Small intestine (tissue), 7 donors: ENCODE results near the gene CABLES1. TPM values are rescaled to one million over a fixed set of nuclear protein-coding genes. Genes with fewer than 3 reads are reported as not detected.

Experiments used
- DNase-seq, 2 donors: peaks; one replicate each; pipeline versions ENCODE4 v3.0.0 to v3.0.0-alpha.2; 2013
- FAIRE-seq: peaks from 2 replicates; lab custom pipeline; 2012; peaks lifted over from hg19 to GRCh38; lab: Jason Lieb, UNC
- H3K27ac ChIP-seq, 3 donors: one replicate each; pipeline ENCODE4 v1.5.1; 2013; ENCODE audit warnings: low read length in 2 of 3, mild to moderate bottlenecking in 2 of 3, control low read depth in 1 of 3, inconsistent platforms in 1 of 3, low read depth in 1 of 3, moderate library complexity in 1 of 3
- H3K27me3 ChIP-seq, 3 donors: one replicate each; pipeline ENCODE4 v1.6.1; 2013; ENCODE audit warnings: low read length in 3 of 3, inconsistent platforms in 1 of 3; ENCODE audit not compliant: control insufficient read depth in 3 of 3, insufficient read depth in 3 of 3
- H3K36me3 ChIP-seq, 3 donors: one replicate each; pipeline ENCODE4 v1.6.1; 2013; ENCODE audit warnings: low read length in 3 of 3, inconsistent platforms in 1 of 3, low read depth in 1 of 3, mild to moderate bottlenecking in 1 of 3, moderate library complexity in 1 of 3; ENCODE audit not compliant: control insufficient read depth in 3 of 3, insufficient read depth in 2 of 3
- H3K4me1 ChIP-seq, 3 donors: one replicate each; pipeline ENCODE4 v1.6.1; 2013; ENCODE audit warnings: low read length in 2 of 3, inconsistent platforms in 1 of 3, low read depth in 1 of 3, mild to moderate bottlenecking in 1 of 3, moderate library complexity in 1 of 3; ENCODE audit not compliant: control insufficient read depth in 3 of 3, insufficient read depth in 2 of 3
- H3K4me3 ChIP-seq, 3 donors: one replicate each; pipeline ENCODE4 v1.5.1; 2013; ENCODE audit warnings: low read length in 3 of 3, control low read depth in 1 of 3, inconsistent platforms in 1 of 3, low read depth in 1 of 3, mild to moderate bottlenecking in 1 of 3, moderate library complexity in 1 of 3
- H3K9me3 ChIP-seq, 2 donors: one replicate each; pipeline ENCODE4 v1.6.1; 2013; ENCODE audit warnings: low read depth in 1 of 2, low read length in 1 of 2; ENCODE audit not compliant: control insufficient read depth in 2 of 2, insufficient read depth in 1 of 2
- WGBS, 3 donors: extraction: QIAGEN DNeasy Blood & Tissue Kit; methylation state at CpG; one replicate each; pipeline ENCODE4 v1.1.7; 2013; 5-methylcytosine and 5-hydroxymethylcytosine counted together
- polyA plus RNA-seq, 4 donors: library from polyadenylated mRNA; stranded (reverse) in 3 of 4; unstranded in 1 of 4; fragments of 200-250 nt in 3 of 4; fragments of 120-200 nt in 1 of 4; gene quantifications; one replicate each; pipeline versions ENCODE4 v1.2.1 to v1.2.3, GENCODE V29; 2013
- donor health status: healthy with polysubstance abuse.
- donor health status: control.
- donor health status: control.
- donor health status: Bipolar disorder and iron deficiency.
- donor health status: healthy.

The CABLES1 gene
- polyA plus RNA-seq, 4 donors, result 6.9 to 11.7 (median 8.5) TPM

- Histone ChIP-seq H3K9me3 (no peaks in the 10 kb centered on the region), H3K27me3 (no peaks in the 10 kb centered on the region), H3K4me1 (no peaks in the 10 kb centered on the region), H3K4me3 (no peak overlapping the region), H3K36me3 (peaks cover 0 to 9% (median 0%) of the 10 kb centered on the region in 3 donors), H3K27ac (no peak overlapping the region)
- DNase-seq (no peak), FAIRE-seq (no peak)
- 82 to 90% (median 86%) methylated on average over 9 of the region's 9 CpGs for WGBS, 3 donors
Measured at GRCh38 chr18:23182606-23183005, 47.3 kb downstream of the CABLES1 start.

DNA sequence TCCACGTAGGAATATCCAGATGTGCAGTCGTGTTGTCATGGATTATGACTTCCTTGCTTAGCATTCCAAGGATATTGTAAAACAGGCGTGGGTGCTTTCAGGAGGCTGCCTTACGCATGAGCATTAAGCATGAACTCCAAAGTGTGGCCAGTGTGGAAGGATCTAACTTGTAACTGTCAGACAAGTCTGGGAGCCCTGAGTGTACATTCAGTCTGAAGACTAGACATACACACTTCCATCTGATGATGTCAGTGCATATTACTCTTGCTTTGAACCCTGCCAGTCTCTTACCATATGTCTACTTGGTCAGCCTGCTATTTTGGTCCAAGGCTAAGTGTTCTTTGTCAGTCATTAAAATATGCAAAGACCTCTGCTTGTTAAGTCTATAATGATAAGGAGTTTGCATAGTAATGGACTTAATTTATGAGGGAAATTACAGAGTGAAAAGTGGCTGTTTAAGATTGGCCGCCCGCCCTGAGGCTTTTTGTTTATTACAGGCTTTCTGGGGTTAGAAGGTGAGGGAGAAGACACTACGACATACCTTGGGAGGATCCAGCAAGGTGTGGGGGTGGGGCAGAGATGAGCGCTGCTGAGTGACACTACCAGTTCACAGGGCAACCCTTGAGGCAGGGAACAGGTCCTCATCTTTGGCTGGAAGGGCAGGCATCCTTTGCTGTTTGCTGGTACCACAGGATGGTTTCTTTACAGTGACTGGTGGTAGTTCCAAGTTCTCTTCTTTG, 48.3 kb downstream of the CABLES1 start:
- 77 to 90% (median 89%) methylated on average over 8 of the region's 8 CpGs for WGBS, 3 donors
- no peak overlapping the region for H3K4me3 ChIP-seq
- H3K27ac ChIP-seq, result no peak overlapping the region
- peaks cover 0 to 9% (median 0%) of the 10 kb centered on the region in 3 donors for H3K36me3 ChIP-seq
- FAIRE-seq (no peak), DNase-seq (no peak)
- H3K4me1 ChIP-seq, result no peaks in the 10 kb centered on the region
- H3K27me3 ChIP-seq, result no peaks in the 10 kb centered on the region
- no peaks in the 10 kb centered on the region for H3K9me3 ChIP-seq

DNA sequence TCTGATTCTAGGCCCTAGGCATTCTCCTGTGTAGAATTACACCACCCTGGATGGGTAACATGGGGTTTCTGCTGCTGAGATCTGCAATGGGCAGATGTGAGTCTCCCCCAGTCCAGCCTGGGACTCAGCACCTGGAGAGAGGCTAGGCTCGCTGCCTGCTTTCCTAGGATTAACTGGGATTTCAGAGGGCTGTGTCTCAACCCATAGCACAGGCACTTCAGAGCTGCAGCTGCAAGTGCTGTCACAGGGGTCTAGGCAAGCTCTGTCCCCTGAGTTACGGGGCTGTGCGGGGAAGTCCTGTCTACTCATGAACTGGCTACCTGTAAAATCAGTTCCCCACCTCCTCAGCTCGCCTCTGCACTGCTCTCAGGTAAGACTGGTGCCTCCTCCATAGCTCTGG, 51.5 kb downstream of the CABLES1 start:
- no peak for DNase-seq
- Histone ChIP-seq H3K27me3 (no peaks in the 10 kb centered on the region), H3K4me3 (no peak overlapping the region), H3K36me3 (peaks cover 0 to 26% (median 0%) of the 10 kb centered on the region in 3 donors), H3K4me1 (no peaks in the 10 kb centered on the region), H3K27ac (no peak overlapping the region), H3K9me3 (no peaks in the 10 kb centered on the region)
- FAIRE-seq, result no peak
- 92 to 95% (median 94%) methylated on average over 4 of the region's 4 CpGs for WGBS, 3 donors

DNA sequence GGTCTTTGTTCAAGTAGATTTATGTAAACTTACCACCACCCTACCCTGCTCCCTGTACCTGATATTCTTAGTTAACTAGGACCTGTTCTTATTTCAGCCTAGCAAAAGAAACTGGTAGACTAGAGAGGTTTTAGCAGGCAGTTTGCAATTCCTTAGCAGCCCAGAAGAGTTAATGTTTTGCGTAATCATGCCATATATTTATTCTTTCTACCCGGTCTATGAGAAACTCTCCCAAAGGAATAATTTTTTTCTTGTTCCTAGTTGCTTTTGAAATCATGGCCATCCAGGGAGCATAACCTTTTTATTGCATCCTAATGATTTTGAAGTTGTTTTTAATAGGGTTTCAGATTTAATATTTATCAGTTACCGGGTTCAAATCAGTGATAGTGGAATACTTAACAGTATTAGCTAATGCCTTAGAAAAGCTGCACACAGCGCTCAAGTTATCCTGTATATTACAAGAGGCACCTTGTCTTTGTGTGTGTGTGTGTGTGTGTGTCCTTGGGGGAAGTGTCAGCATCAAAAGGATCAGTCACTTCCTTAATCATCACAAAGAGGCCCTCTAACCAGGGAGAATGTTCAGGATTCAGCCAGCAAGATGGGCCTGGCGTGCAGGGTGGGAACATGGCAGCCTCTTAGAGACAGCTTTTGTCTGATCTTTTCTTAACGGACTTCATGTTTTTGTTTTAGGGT, 52.9 kb downstream of the CABLES1 start:
- peaks cover 0 to 21% (median 0%) of the 10 kb centered on the region in 3 donors for H3K36me3 ChIP-seq
- no peaks in the 10 kb centered on the region for H3K27me3 ChIP-seq
- DNase-seq, result no peak
- peaks cover 0 to 7% (median 0%) of the 10 kb centered on the region in 3 donors for H3K4me1 ChIP-seq
- 56 to 72% (median 68%) methylated on average over 6 of the region's 6 CpGs for WGBS, 3 donors
- no peak for FAIRE-seq
- H3K4me3 ChIP-seq, result no peak overlapping the region
- H3K9me3 ChIP-seq, result no peaks in the 10 kb centered on the region
- no peak overlapping the region for H3K27ac ChIP-seq

DNA sequence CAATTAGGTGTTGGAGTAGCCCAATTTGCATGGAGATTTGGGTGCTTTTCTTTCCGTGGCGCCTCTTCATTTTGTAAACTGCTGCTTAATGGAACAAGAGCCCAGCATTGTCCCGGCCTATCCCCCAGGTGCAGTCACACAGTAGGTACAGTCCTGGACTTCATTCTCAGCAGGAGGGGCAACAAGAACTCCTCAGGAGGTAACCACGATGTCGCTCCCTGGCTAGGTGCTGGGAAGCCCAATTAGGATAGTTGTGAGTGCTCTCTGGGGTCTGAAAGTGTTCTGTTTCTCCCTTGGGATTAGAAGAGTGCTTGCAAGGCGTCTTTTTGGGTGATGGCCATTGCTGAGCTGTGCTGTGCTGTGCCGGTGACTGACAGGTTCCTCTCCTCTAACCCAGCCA, 53.8 kb downstream of the CABLES1 start:
- DNase-seq, result no peak
- H3K36me3 ChIP-seq, result peaks cover 0 to 22% (median 0%) of the 10 kb centered on the region in 3 donors
- no peaks in the 10 kb centered on the region for H3K9me3 ChIP-seq
- H3K27ac ChIP-seq, result no peak overlapping the region
- H3K4me1 ChIP-seq, result peaks cover 0 to 7% (median 0%) of the 10 kb centered on the region in 3 donors
- no peak overlapping the region for H3K4me3 ChIP-seq
- no peaks in the 10 kb centered on the region for H3K27me3 ChIP-seq
- 95 to 96% (median 95%) methylated on average over 7 of the region's 7 CpGs for WGBS, 3 donors
- FAIRE-seq, result no peak

DNA sequence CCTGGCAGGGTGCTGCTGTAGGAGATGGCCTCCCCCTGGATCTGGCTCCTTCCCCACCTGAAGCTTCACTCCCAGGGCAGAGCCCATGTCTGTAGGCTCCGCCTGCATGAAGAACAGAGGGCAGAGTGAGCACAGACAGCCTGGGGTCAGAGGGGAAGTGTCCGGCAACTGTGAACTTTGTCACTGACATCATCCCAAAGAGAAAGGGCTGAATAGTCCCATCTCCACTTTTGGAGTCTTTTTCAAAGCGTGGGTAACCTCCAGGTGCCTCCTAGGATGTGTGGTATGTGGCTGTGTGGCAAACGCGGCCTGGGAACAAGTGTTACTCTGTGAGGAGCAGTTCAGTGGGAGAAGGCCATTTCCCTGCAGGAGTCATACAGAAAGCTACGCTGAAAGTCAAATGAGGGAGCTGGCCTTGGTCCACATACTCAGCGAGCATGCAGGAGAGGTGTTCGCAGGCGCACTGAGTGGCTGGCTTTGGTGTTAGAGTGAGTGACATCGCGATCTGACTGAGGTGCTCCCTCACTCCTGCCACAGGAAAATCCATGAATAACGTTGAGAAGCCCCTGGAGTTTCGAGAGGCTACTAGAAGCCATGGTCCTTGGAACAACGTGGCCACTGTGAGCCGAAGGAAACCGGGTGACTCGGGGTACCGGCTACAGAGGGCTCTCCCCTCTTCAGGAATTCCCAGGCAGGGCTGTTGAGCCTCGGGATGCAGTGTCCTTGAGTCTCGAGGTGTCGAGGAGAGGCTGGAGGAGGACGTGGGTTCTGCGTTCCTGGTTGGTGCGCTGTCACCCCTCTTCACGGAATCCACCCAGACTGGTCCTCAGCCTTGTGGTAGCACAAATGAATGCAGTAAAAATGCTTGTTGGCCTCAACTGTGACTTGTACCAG, 54.7 kb downstream of the CABLES1 start:
- Histone ChIP-seq H3K4me1 (peaks cover 0 to 7% (median 0%) of the 10 kb centered on the region in 3 donors), H3K27ac (no peak overlapping the region), H3K27me3 (no peaks in the 10 kb centered on the region), H3K4me3 (no peak overlapping the region), H3K9me3 (no peaks in the 10 kb centered on the region), H3K36me3 (peaks cover 0 to 27% (median 0%) of the 10 kb centered on the region in 3 donors)
- WGBS, 3 donors, result 86 to 90% (median 86%) methylated on average over 25 of the region's 25 CpGs
- FAIRE-seq, result no peak
- DNase-seq, result no peak

DNA sequence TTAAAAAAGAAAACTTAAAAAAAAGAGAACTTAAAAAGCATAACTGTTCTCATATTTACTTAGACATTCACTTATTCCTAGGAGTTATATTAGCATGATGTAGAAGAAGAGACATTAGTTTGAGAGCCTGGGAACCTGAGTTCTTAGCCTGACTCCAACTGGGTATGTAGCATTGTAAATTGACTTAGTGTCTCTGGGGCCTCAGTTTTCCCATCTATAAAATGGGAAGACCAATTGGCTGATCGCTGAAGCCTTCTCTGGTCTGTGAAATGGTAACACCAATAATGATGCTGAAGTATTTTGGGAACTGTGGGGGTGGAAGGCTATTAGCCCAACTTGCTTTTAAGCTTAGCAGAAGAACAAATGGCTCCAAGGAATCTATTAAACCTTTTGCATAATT, 55.9 kb downstream of the CABLES1 start:
- Histone ChIP-seq H3K36me3 (peaks cover 0 to 29% (median 0%) of the 10 kb centered on the region in 3 donors), H3K4me1 (peaks cover 0 to 7% (median 5%) of the 10 kb centered on the region in 3 donors), H3K9me3 (no peaks in the 10 kb centered on the region), H3K27me3 (no peaks in the 10 kb centered on the region), H3K4me3 (no peak overlapping the region), H3K27ac (no peak overlapping the region)
- 94 to 100% (median 96%) methylated on average over 1 of the region's 1 CpG for WGBS, 3 donors
- DNase-seq (no peak), FAIRE-seq (no peak)

- Histone ChIP-seq H3K36me3 (peaks cover 0 to 45% (median 0%) of the 10 kb centered on the region in 3 donors), H3K9me3 (no peaks in the 10 kb centered on the region), H3K27me3 (no peaks in the 10 kb centered on the region), H3K4me3 (no peak overlapping the region), H3K27ac (no peak overlapping the region), H3K4me1 (peaks cover 0 to 10% (median 7%) of the 10 kb centered on the region in 3 donors)
- DNase-seq (no peak), FAIRE-seq (no peak)
- WGBS, 3 donors, result 76 to 92% (median 89%) methylated on average over 2 of the region's 2 CpGs
Measured at GRCh38 chr18:23193742-23194141, 58.5 kb downstream of the CABLES1 start.
